ENCODE results near the gene FAM53B.

The FAM53B gene

GRCh38 chr10:124680675-124681074, 63.5 kb downstream of the FAM53B start:
- Histone ChIP-seq H3K4me1 (ENCODE audit: control insufficient read depth, insufficient read depth, low read length, poor library complexity, severe bottlenecking) (peaks cover 75% of the 10 kb centered on the region), H3K36me3 (ENCODE audit: control insufficient read depth, insufficient read depth, low read length) (peaks cover 27% of the 10 kb centered on the region), H3K4me3 (ENCODE audit: insufficient read depth, low read depth, low read length, poor library complexity, severe bottlenecking) (no peak overlapping the region)

DNA sequence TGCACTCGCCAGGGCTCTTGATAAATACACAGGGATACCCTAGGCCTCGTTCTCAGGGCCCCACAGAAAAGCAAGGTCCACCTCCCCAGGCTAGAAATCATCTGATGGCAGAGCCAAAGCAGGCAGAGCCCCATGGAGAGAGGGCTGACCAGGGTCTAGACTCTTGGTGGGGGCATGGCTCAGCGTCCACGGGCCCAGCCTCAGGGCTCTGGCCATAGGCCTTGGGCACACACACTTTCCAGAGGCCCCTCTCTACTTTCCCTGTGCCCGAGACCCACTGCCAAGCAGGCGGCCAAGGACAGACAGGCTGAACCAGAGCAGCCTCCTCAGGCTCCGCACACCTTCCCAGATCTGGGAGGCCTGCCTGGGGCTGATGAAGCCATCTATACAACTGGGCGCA, 64.8 kb downstream of the FAM53B start:
- Histone ChIP-seq H3K9me3 (ENCODE audit: control insufficient read depth, low read length) (no peaks in the 10 kb centered on the region), H3K27ac (ENCODE audit: insufficient read depth, low read length, poor library complexity, severe bottlenecking) (peak overlapping the region; percentile 72), H3K27me3 (replicated peaks; ENCODE audit: control insufficient read depth, insufficient read depth, low read length, poor library complexity, severe bottlenecking) (no peaks in the 10 kb centered on the region), H3K4me3 (ENCODE audit: insufficient read depth, low read depth, low read length, poor library complexity, severe bottlenecking) (peak overlapping the region; percentile 17), H3K36me3 (ENCODE audit: control insufficient read depth, insufficient read depth, low read length) (peaks cover 27% of the 10 kb centered on the region), H3K4me1 (ENCODE audit: control insufficient read depth, insufficient read depth, low read length, poor library complexity, severe bottlenecking) (peaks cover 79% of the 10 kb centered on the region)
- no peak for DNase-seq

More at GRCh38 chr10:124680675-124681074, 63.5 kb downstream of the FAM53B start:
- Histone ChIP-seq H3K27me3 (replicated peaks; ENCODE audit: control insufficient read depth, insufficient read depth, low read length, poor library complexity, severe bottlenecking) (no peaks in the 10 kb centered on the region), H3K27ac (ENCODE audit: insufficient read depth, low read length, poor library complexity, severe bottlenecking) (peak overlapping the region; percentile 22), H3K9me3 (ENCODE audit: control insufficient read depth, low read length) (no peaks in the 10 kb centered on the region)
- no peak for DNase-seq

- no peaks in the 10 kb centered on the region for H3K27me3 ChIP-seq (replicated peaks; ENCODE audit: control insufficient read depth, insufficient read depth, low read length, poor library complexity, severe bottlenecking)
- H3K4me3 ChIP-seq (ENCODE audit: insufficient read depth, low read depth, low read length, poor library complexity, severe bottlenecking), result peak overlapping the region; percentile 41
- peaks cover 79% of the 10 kb centered on the region for H3K4me1 ChIP-seq (ENCODE audit: control insufficient read depth, insufficient read depth, low read length, poor library complexity, severe bottlenecking)
- H3K27ac ChIP-seq (ENCODE audit: insufficient read depth, low read length, poor library complexity, severe bottlenecking), result peak overlapping the region; percentile 72
- H3K36me3 ChIP-seq (ENCODE audit: control insufficient read depth, insufficient read depth, low read length), result peaks cover 27% of the 10 kb centered on the region
- H3K9me3 ChIP-seq (ENCODE audit: control insufficient read depth, low read length), result no peaks in the 10 kb centered on the region
- DNase-seq, result peak in 2 of 3 donors; percentile 41 to 47
Measured at GRCh38 chr10:124678557-124679240, 65.5 kb downstream of the FAM53B start.

- no peaks in the 10 kb centered on the region for H3K27me3 ChIP-seq (replicated peaks; ENCODE audit: control insufficient read depth, insufficient read depth, low read length, poor library complexity, severe bottlenecking)
- H3K4me3 ChIP-seq (ENCODE audit: insufficient read depth, low read depth, low read length, poor library complexity, severe bottlenecking), result peak overlapping the region; percentile 41
- H3K27ac ChIP-seq (ENCODE audit: insufficient read depth, low read length, poor library complexity, severe bottlenecking), result peak overlapping the region; percentile 72
- peaks cover 83% of the 10 kb centered on the region for H3K4me1 ChIP-seq (ENCODE audit: control insufficient read depth, insufficient read depth, low read length, poor library complexity, severe bottlenecking)
- no peaks in the 10 kb centered on the region for H3K9me3 ChIP-seq (ENCODE audit: control insufficient read depth, low read length)
- DNase-seq, result no peak
- H3K36me3 ChIP-seq (ENCODE audit: control insufficient read depth, insufficient read depth, low read length), result peaks cover 27% of the 10 kb centered on the region
Measured at GRCh38 chr10:124677749-124678556, 66.2 kb downstream of the FAM53B start.

- H3K36me3 ChIP-seq (ENCODE audit: control insufficient read depth, insufficient read depth, low read length), result peaks cover 23% of the 10 kb centered on the region
- no peaks in the 10 kb centered on the region for H3K9me3 ChIP-seq (ENCODE audit: control insufficient read depth, low read length)
- DNase-seq, result no peak
- H3K4me3 ChIP-seq (ENCODE audit: insufficient read depth, low read depth, low read length, poor library complexity, severe bottlenecking), result peak overlapping the region; percentile 8
- no peaks in the 10 kb centered on the region for H3K27me3 ChIP-seq (replicated peaks; ENCODE audit: control insufficient read depth, insufficient read depth, low read length, poor library complexity, severe bottlenecking)
- peak overlapping the region; percentile 72 for H3K27ac ChIP-seq (ENCODE audit: insufficient read depth, low read length, poor library complexity, severe bottlenecking)
- peaks cover 89% of the 10 kb centered on the region for H3K4me1 ChIP-seq (ENCODE audit: control insufficient read depth, insufficient read depth, low read length, poor library complexity, severe bottlenecking)
Measured at GRCh38 chr10:124677293-124677699, 66.9 kb downstream of the FAM53B start.

DNA sequence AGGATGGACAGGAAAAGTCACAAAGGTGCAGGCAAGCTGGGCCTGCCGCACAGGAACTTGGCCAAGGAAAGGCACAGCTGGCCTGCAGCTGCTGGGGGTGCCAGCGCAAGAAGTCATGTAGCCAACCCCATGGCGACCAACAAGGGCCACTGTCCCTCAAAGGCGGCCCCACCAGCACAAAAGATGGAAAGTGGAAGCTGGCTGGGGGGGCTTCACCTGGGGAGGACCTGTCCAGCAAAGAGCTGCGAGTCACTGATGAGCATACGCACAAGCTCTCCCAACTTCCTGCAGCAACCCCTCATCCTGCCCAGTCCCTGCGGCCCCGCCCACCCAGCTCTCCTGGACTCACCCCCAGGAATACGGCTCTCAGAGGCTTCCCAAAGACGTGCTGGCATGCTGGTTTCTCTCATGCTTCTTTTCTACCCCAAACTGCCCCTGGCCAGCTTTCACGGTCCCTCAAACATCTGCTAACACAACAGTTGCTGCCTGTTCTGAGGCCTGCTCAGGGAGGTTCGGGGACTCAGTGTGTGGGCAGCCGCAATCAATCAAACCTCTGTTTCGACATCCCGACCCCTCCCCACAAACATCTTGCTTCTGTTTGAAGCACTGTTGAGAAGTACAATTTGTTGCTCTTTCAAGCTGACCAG, 67.6 kb downstream of the FAM53B start:
- Histone ChIP-seq H3K4me3 (ENCODE audit: insufficient read depth, low read depth, low read length, poor library complexity, severe bottlenecking) (no peak overlapping the region), H3K36me3 (ENCODE audit: control insufficient read depth, insufficient read depth, low read length) (peaks cover 15% of the 10 kb centered on the region), H3K27ac (ENCODE audit: insufficient read depth, low read length, poor library complexity, severe bottlenecking) (peak overlapping the region; percentile 17)

GRCh38 chr10:124675824-124676223, 68.4 kb downstream of the FAM53B start:
- no peak overlapping the region for H3K4me3 ChIP-seq (ENCODE audit: insufficient read depth, low read depth, low read length, poor library complexity, severe bottlenecking)
- peaks cover 8% of the 10 kb centered on the region for H3K36me3 ChIP-seq (ENCODE audit: control insufficient read depth, insufficient read depth, low read length)
- no peak for DNase-seq
- H3K4me1 ChIP-seq (ENCODE audit: control insufficient read depth, insufficient read depth, low read length, poor library complexity, severe bottlenecking), result peaks cover 99% of the 10 kb centered on the region
- no peaks in the 10 kb centered on the region for H3K9me3 ChIP-seq (ENCODE audit: control insufficient read depth, low read length)
- no peaks in the 10 kb centered on the region for H3K27me3 ChIP-seq (replicated peaks; ENCODE audit: control insufficient read depth, insufficient read depth, low read length, poor library complexity, severe bottlenecking)
- peak overlapping the region; percentile 17 for H3K27ac ChIP-seq (ENCODE audit: insufficient read depth, low read length, poor library complexity, severe bottlenecking)

More for the DNA sequence above, 67.6 kb downstream of the FAM53B start:
- Histone ChIP-seq H3K9me3 (ENCODE audit: control insufficient read depth, low read length) (no peaks in the 10 kb centered on the region), H3K27me3 (replicated peaks; ENCODE audit: control insufficient read depth, insufficient read depth, low read length, poor library complexity, severe bottlenecking) (no peaks in the 10 kb centered on the region), H3K4me1 (ENCODE audit: control insufficient read depth, insufficient read depth, low read length, poor library complexity, severe bottlenecking) (peaks cover 97% of the 10 kb centered on the region)
- no peak for DNase-seq

GRCh38 chr10:124675261-124675660, 68.9 kb downstream of the FAM53B start:
- Histone ChIP-seq H3K4me3 (ENCODE audit: insufficient read depth, low read depth, low read length, poor library complexity, severe bottlenecking) (no peak overlapping the region), H3K4me1 (ENCODE audit: control insufficient read depth, insufficient read depth, low read length, poor library complexity, severe bottlenecking) (peaks cover 100% of the 10 kb centered on the region), H3K27me3 (replicated peaks; ENCODE audit: control insufficient read depth, insufficient read depth, low read length, poor library complexity, severe bottlenecking) (no peaks in the 10 kb centered on the region), H3K27ac (ENCODE audit: insufficient read depth, low read length, poor library complexity, severe bottlenecking) (peak overlapping the region; percentile 35), H3K36me3 (ENCODE audit: control insufficient read depth, insufficient read depth, low read length) (peaks cover 2% of the 10 kb centered on the region), H3K9me3 (ENCODE audit: control insufficient read depth, low read length) (no peaks in the 10 kb centered on the region)
- DNase-seq, result no peak

- Histone ChIP-seq H3K9me3 (ENCODE audit: control insufficient read depth, low read length) (no peaks in the 10 kb centered on the region), H3K4me1 (ENCODE audit: control insufficient read depth, insufficient read depth, low read length, poor library complexity, severe bottlenecking) (peaks cover 100% of the 10 kb centered on the region), H3K27me3 (replicated peaks; ENCODE audit: control insufficient read depth, insufficient read depth, low read length, poor library complexity, severe bottlenecking) (no peaks in the 10 kb centered on the region), H3K4me3 (ENCODE audit: insufficient read depth, low read depth, low read length, poor library complexity, severe bottlenecking) (no peak overlapping the region), H3K36me3 (ENCODE audit: control insufficient read depth, insufficient read depth, low read length) (no peaks in the 10 kb centered on the region), H3K27ac (ENCODE audit: insufficient read depth, low read length, poor library complexity, severe bottlenecking) (peak overlapping the region; percentile 35)
- DNase-seq, result no peak
Measured at GRCh38 chr10:124674768-124675222, 69.4 kb downstream of the FAM53B start.
